GM12878 (cell line): Measurements from ENCODE around the gene DDX10. TPM values are rescaled to one million over a fixed set of nuclear protein-coding genes. Genes with fewer than 3 reads are reported as not detected.

Source experiments
- ATAC-seq: fragments of 200-7000 bp; cut with Tn5 transposase; 3 replicates; pipeline ENCODE4 v1.9.1; 2020; ENCODE audit warnings: mild to moderate bottlenecking, moderate library complexity
- BruUV-seq: library from RNA; stranded (reverse); fragments of 400-500 nt; replicated peaks from 2 replicates; lab custom pipeline; 2021; lab: Mats Ljungman, UMichigan
- CTCF ChIA-PET: fragments of 300-600 bp; sonication (Branson Sonifier 250); formaldehyde crosslinking; extraction: SDS; loops from one replicate; lab custom pipeline; 2021; ENCODE audit warnings: inconsistent platforms; lab: Yijun Ruan, JAX
- POLR2A ChIA-PET: fragments of 350-600 bp; formaldehyde crosslinking; extraction: SDS; loops from one replicate; lab custom pipeline; 2021; ENCODE audit warnings: inconsistent platforms; lab: Charles Lee
- RAD21 ChIA-PET: fragments of 300-600 bp; sonication (Branson Sonifier 250); formaldehyde crosslinking; loops from one replicate; lab custom pipeline; 2023; ENCODE audit warnings: antibody characterized with exemption; ENCODE audit not compliant: unreplicated experiment; lab: Charles Lee
- SMC1A ChIA-PET: fragments of 300-600 bp; sonication (Branson Sonifier 250); formaldehyde crosslinking; loops from one replicate; lab custom pipeline; 2023; ENCODE audit not compliant: unreplicated experiment, uncharacterized antibody; lab: Charles Lee
- DNase-seq: peaks from one replicate; pipeline ENCODE4 v3.0.0-alpha.2; 2011; ENCODE audit warnings: low read depth, low spot score
- FAIRE-seq: peaks from 3 replicates; lab custom pipeline; 2011; peaks lifted over from hg19 to GRCh38; lab: Jason Lieb, UNC
- H2AFZ ChIP-seq: 2 replicates; pipeline ENCODE4 v1.6.0; 2011; ENCODE audit warnings: low read depth, low read length, control low read depth; ENCODE audit not compliant: control insufficient read depth
- H3K27ac ChIP-seq: 2 replicates; pipeline ENCODE4 v1.5.1; 2011; ENCODE audit warnings: control low read depth; ENCODE audit not compliant: control insufficient read depth, insufficient read depth
- H3K27me3 ChIP-seq, 2 experiments: replicated peaks in 1 of 2; 2 replicates each; pipeline versions ENCODE4 v1.6.0 to v1.6.1; 2011; ENCODE audit warnings: low read length in 1 of 2; ENCODE audit not compliant: control insufficient read depth in 2 of 2, insufficient read depth in 2 of 2
- H3K36me3 ChIP-seq, 2 experiments: 2 replicates each; pipeline ENCODE4 v1.5.1; 2011; ENCODE audit warnings: low read length in 1 of 2; ENCODE audit not compliant: control insufficient read depth in 2 of 2, insufficient read depth in 2 of 2
- H3K4me1 ChIP-seq: 2 replicates; pipeline ENCODE4 v1.6.1; 2011; ENCODE audit warnings: mild to moderate bottlenecking, low read length, moderate library complexity, mixed read lengths; ENCODE audit not compliant: control insufficient read depth, insufficient read depth
- H3K4me2 ChIP-seq: 2 replicates; pipeline ENCODE4 v1.6.0; 2011; ENCODE audit warnings: control low read depth; ENCODE audit not compliant: control insufficient read depth, insufficient read depth
- H3K4me3 ChIP-seq: fragments of 200-600 bp; sonication (generic); 2 replicates; pipeline ENCODE4 v1.5.1; 2016
- H3K79me2 ChIP-seq: 2 replicates; pipeline ENCODE4 v1.6.0; 2011; ENCODE audit warnings: low read length; ENCODE audit not compliant: control insufficient read depth, insufficient read depth
- H3K9ac ChIP-seq: 2 replicates; pipeline ENCODE4 v1.8.0; 2011; ENCODE audit warnings: low read length, control low read depth, mixed read lengths; ENCODE audit not compliant: control insufficient read depth, insufficient read depth
- H3K9me3 ChIP-seq: replicated peaks from 3 replicates; pipeline ENCODE4 v1.5.1; 2011; ENCODE audit warnings: mild to moderate bottlenecking, low read length; ENCODE audit not compliant: control insufficient read depth, insufficient read depth
- H4K20me1 ChIP-seq: 2 replicates; pipeline ENCODE4 v1.6.0; 2011; ENCODE audit not compliant: control insufficient read depth, insufficient read depth
- BACH1 ChIP-seq: fragments of 450-650 bp; IDR thresholded peaks from 2 replicates; pipeline ENCODE4 v1.6.1; 2017; ENCODE audit warnings: mild to moderate bottlenecking, borderline replicate concordance
- CBFB ChIP-seq: IDR thresholded peaks from 2 replicates; pipeline ENCODE4 v1.6.1; 2016; ENCODE audit warnings: antibody characterized with exemption, low read depth
- CEBPB ChIP-seq, 2 experiments: fragments of 150-350 bp in 1 of 2; IDR thresholded peaks; 2 replicates each; pipeline ENCODE4 v1.6.1; 2012 to 2014; ENCODE audit warnings: low read depth in 2 of 2, low read length in 2 of 2, borderline replicate concordance in 1 of 2, inconsistent platforms in 1 of 2
- CHD1 ChIP-seq: IDR thresholded peaks from 2 replicates; pipeline ENCODE4 v1.6.1; 2012; ENCODE audit warnings: low read depth, low read length, improper control_type of control experiment
- JUNB ChIP-seq: IDR thresholded peaks from 2 replicates; pipeline ENCODE4 v1.6.1; 2016; ENCODE audit warnings: antibody characterized with exemption, mild to moderate bottlenecking
- LARP7 ChIP-seq: fragments of 450-650 bp; IDR thresholded peaks from 2 replicates; pipeline ENCODE4 v1.6.1; 2017; ENCODE audit warnings: mild to moderate bottlenecking
- MEF2A ChIP-seq: IDR thresholded peaks from 2 replicates; pipeline ENCODE4 v1.6.1; 2011; ENCODE audit warnings: low read depth, mild to moderate bottlenecking, low read length, moderate library complexity; ENCODE audit not compliant: insufficient read depth
- MEF2B ChIP-seq: fragments of 450-650 bp; IDR thresholded peaks from 2 replicates; pipeline ENCODE4 v1.6.1; 2018; ENCODE audit warnings: mild to moderate bottlenecking, moderate library complexity; ENCODE audit not compliant: partially characterized antibody, poor library complexity, severe bottlenecking
- NBN ChIP-seq: fragments of 450-650 bp; IDR thresholded peaks from 2 replicates; pipeline ENCODE4 v1.6.1; 2016
- NFIC ChIP-seq: IDR thresholded peaks from 2 replicates; pipeline ENCODE4 v1.6.1; 2012; ENCODE audit warnings: low read depth, mild to moderate bottlenecking, inconsistent platforms, low read length, moderate library complexity
- NR2C2 ChIP-seq: IDR thresholded peaks from 2 replicates; pipeline ENCODE4 v1.6.1; 2011; ENCODE audit warnings: borderline replicate concordance, low read depth; ENCODE audit not compliant: control insufficient read depth, insufficient read length
- NR2F1 ChIP-seq: fragments of 450-650 bp; conservative IDR thresholded peaks from 2 replicates; pipeline ENCODE4 v1.6.1; 2017; ENCODE audit warnings: mild to moderate bottlenecking
- PML ChIP-seq: IDR thresholded peaks from 2 replicates; pipeline ENCODE4 v1.6.1; 2012; ENCODE audit warnings: low read length, inconsistent platforms
- POLR2A ChIP-seq: IDR thresholded peaks from 2 replicates; pipeline ENCODE4 v1.6.1; 2011; ENCODE audit warnings: low read depth, mild to moderate bottlenecking, low read length
- RCOR1 ChIP-seq: conservative IDR thresholded peaks from 2 replicates; pipeline ENCODE4 v1.6.1; 2012; ENCODE audit warnings: low read depth, low read length, improper control_type of control experiment
- RUNX3 ChIP-seq: IDR thresholded peaks from 2 replicates; pipeline ENCODE4 v1.6.1; 2012; ENCODE audit warnings: low read length, inconsistent platforms
- TCF12 ChIP-seq: IDR thresholded peaks from 2 replicates; pipeline ENCODE4 v1.6.1; 2011; ENCODE audit warnings: low read depth, mild to moderate bottlenecking, low read length
- YBX1 ChIP-seq: fragments of 450-650 bp; IDR thresholded peaks from 2 replicates; pipeline ENCODE4 v1.6.1; 2016; ENCODE audit warnings: antibody characterized with exemption
- ZBED1 ChIP-seq: IDR thresholded peaks from 2 replicates; pipeline ENCODE4 v1.6.1; 2016; ENCODE audit warnings: borderline replicate concordance
- ZNF622 ChIP-seq: fragments of 450-650 bp; IDR thresholded peaks from 2 replicates; pipeline ENCODE4 v1.6.1; 2017; ENCODE audit warnings: mild to moderate bottlenecking, inconsistent platforms
- WGBS: methylation state at CpG from one replicate; pipeline ENCODE4 v1.1.6; 2016; ENCODE audit warnings: low lambda C conversion rate; ENCODE audit not compliant: insufficient replicate concordance, insufficient coverage; ENCODE audit errors: missing lambda C conversion rate; 5-methylcytosine and 5-hydroxymethylcytosine counted together
- in situ Hi-C: fragments of 300-500 bp; cut with MboI; formaldehyde crosslinking; loops from 9 replicates; pipeline ENCODE4 v1.14.3; 2018; ENCODE audit warnings: mixed read lengths
- intact Hi-C: fragments of 100-400 bp; cut with micrococcal nuclease; formaldehyde crosslinking; loops from one replicate; pipeline ENCODE4 v1.14.2; 2022; ENCODE audit not compliant: unreplicated experiment
- polyA plus RNA-seq, 11 experiments: library from polyadenylated mRNA; depleted of rRNA in 4 of 11; unstranded in 6 of 11; stranded (reverse) in 5 of 11; fragments of >200 nt; fragmentation: Nextera tagmentation in 4 of 11; fragmentation: Illumina TruSeq in 1 of 11; extraction: Ambion mirVana in 4 of 11; extraction: Trizol in 1 of 11; gene quantifications; 1 replicate in 1 of 11; 2 replicates in 10 of 11; pipeline versions ENCODE4 v1.2.1 to v1.2.3, GENCODE V29; 2011 to 2016; ENCODE audit warnings: inconsistent platforms in 2 of 11, missing spikeins in 2 of 11, low read depth in 1 of 11
- total RNA-seq, 4 experiments: library from RNA; depleted of rRNA in 3 of 4; stranded (reverse); fragments of >200 nt in 3 of 4; fragmentation: Illumina TruSeq in 1 of 4; extraction: Trizol in 1 of 4; gene quantifications; 2 replicates each; pipeline versions ENCODE4 v1.2.1 to v1.2.3, GENCODE V29; 2013 to 2021
- TF ChIP-seq, protein P1 (sequence below): IDR thresholded peaks from 2 replicates; pipeline ENCODE4 v1.6.1; 2012; ENCODE audit warnings: low read length, inconsistent platforms
- TF ChIP-seq, protein P2 (sequence below): fragments of 450-650 bp; IDR thresholded peaks from 2 replicates; pipeline ENCODE4 v1.6.1; 2016; ENCODE audit warnings: mild to moderate bottlenecking
- TF ChIP-seq, protein P3 (sequence below): IDR thresholded peaks from 2 replicates; pipeline ENCODE4 v1.6.1; 2011; ENCODE audit warnings: low read depth, mild to moderate bottlenecking, low read length, moderate library complexity, borderline replicate concordance; ENCODE audit errors: extremely low read depth

The DDX10 gene
- total and polyA plus RNA-seq, 10 of the 15 experiments (the other 5 are each of a cell fraction or from before 2014, with no cell fraction given): 20.9 to 51.5 (median 31.9) TPM

GRCh38 chr11:108726077-108726800 is 61.4 kb downstream of the DDX10 start:
- peaks cover 26% of the 10 kb centered on the region for H3K79me2 ChIP-seq
- POLR2A ChIA-PET: interaction anchor here (0.6 to 0.9 kb wide), 2 partner anchors 11 to 12 kb away, joined by 3 to 4 read pairs; no protein-coding TSS in a partner anchor
- peak overlapping the region; percentile 73 for H3K4me2 ChIP-seq
- FAIRE-seq (no peak), ATAC-seq (peak; percentile 59), DNase-seq (no peak)
- H3K27me3 ChIP-seq: no peaks in the 10 kb centered on the region
- SMC1A ChIA-PET: interaction anchor here (0.6 to 4.2 kb wide), 14 partner anchors 8 to 60 kb away, joined by 3 to 26 read pairs (median 4); no protein-coding TSS in a partner anchor
- H3K4me1 ChIP-seq: peaks cover 7% of the 10 kb centered on the region; the same call in 1 of the 2 replicates
- H3K9ac ChIP-seq: peak overlapping the region; percentile 57
- peaks cover 0 to 15% of the 10 kb centered on the region in 2 experiments; a peak in 3 of 4 replicates for H3K36me3 ChIP-seq
- peaks cover 3% of the 10 kb centered on the region; the same call in 2 of the 3 replicates for H3K9me3 ChIP-seq
- 24% methylated on average over 4 of the region's 4 CpGs for WGBS
- peak overlapping the region; percentile 86 for H3K27ac ChIP-seq
- no TSS peak for BruUV-seq
- no peaks in the 10 kb centered on the region for H4K20me1 ChIP-seq
- H2AFZ ChIP-seq: peak overlapping the region; percentile 2; the same call in 1 of the 2 replicates
- intact Hi-C loops (loop anchor here (5.0 kb wide), 2 partner anchors 59 to 884 kb away; partner anchors contain the start of gene DDX10), in situ Hi-C loops (no loop called here)
- CTCF ChIA-PET: interaction anchor here (0.6 to 3.7 kb wide), 5 partner anchors 8 to 28 kb away, joined by 3 to 40 read pairs (median 20); no protein-coding TSS in a partner anchor
- H3K4me3 ChIP-seq: peak overlapping the region; percentile 42
- RAD21 ChIA-PET: interaction anchor here (0.9 to 1.8 kb wide), 6 partner anchors 8 to 128 kb away, joined by 3 to 11 read pairs (median 4); partner anchors contain the start of gene DDX10
- 0 out of 2 replicates have a peak, but pooled peaks have one; percentile 31 for TF ChIP-seq PML
- TF ChIP-seq RUNX3: peak; percentile 65; the same call in 1 of the 2 replicates
- no peak for TF ChIP-seq TCF12
- TF ChIP-seq MEF2B: peak; percentile 47
- TF ChIP-seq BACH1: no peak
- TF ChIP-seq NFIC: peak; percentile 83
- TF ChIP-seq YBX1: no peak
- 0 out of 2 replicates have a peak, but pooled peaks have one; percentile 26 for TF ChIP-seq CBFB
- no peak for TF ChIP-seq CHD1
- no peak for TF ChIP-seq CEBPB (IDR thresholded peaks at IDR 0.05; ENCODE audit: borderline replicate concordance in 1 of 2, low read depth in 2 of 2, low read length in 2 of 2)
- TF ChIP-seq, protein P1, sequence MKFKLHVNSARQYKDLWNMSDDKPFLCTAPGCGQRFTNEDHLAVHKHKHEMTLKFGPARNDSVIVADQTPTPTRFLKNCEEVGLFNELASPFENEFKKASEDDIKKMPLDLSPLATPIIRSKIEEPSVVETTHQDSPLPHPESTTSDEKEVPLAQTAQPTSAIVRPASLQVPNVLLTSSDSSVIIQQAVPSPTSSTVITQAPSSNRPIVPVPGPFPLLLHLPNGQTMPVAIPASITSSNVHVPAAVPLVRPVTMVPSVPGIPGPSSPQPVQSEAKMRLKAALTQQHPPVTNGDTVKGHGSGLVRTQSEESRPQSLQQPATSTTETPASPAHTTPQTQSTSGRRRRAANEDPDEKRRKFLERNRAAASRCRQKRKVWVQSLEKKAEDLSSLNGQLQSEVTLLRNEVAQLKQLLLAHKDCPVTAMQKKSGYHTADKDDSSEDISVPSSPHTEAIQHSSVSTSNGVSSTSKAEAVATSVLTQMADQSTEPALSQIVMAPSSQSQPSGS: peak; percentile 79
- no peak for TF ChIP-seq ZNF622
- no peak for TF ChIP-seq LARP7
- TF ChIP-seq NBN: peak; percentile 75; the same call in 1 of the 2 replicates
- no peak for TF ChIP-seq NR2F1
- TF ChIP-seq, protein P2, sequence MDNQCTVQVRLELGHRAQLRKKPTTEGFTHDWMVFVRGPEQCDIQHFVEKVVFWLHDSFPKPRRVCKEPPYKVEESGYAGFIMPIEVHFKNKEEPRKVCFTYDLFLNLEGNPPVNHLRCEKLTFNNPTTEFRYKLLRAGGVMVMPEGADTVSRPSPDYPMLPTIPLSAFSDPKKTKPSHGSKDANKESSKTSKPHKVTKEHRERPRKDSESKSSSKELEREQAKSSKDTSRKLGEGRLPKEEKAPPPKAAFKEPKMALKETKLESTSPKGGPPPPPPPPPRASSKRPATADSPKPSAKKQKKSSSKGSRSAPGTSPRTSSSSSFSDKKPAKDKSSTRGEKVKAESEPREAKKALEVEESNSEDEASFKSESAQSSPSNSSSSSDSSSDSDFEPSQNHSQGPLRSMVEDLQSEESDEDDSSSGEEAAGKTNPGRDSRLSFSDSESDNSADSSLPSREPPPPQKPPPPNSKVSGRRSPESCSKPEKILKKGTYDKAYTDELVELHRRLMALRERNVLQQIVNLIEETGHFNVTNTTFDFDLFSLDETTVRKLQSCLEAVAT: peak; percentile 32; the same call in 1 of the 2 replicates
- TF ChIP-seq POLR2A: no peak
- peak; percentile 81 for TF ChIP-seq JUNB
- no peak for TF ChIP-seq ZBED1
- no peak for TF ChIP-seq RCOR1
- TF ChIP-seq, protein P3, sequence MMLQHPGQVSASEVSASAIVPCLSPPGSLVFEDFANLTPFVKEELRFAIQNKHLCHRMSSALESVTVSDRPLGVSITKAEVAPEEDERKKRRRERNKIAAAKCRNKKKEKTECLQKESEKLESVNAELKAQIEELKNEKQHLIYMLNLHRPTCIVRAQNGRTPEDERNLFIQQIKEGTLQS: no peak
- TF ChIP-seq MEF2A: peak; percentile 87
- TF ChIP-seq NR2C2: no peak
